ENCODE measurements around the gene CCT7.

Gene CCT7

GRCh38 chr2:73225513-73226360, 8.4 kb upstream of the CCT7 start:
- no peak for DNase-seq (ENCODE audit: low read depth in 1 of 2, low spot score in 1 of 2)

GRCh38 chr2:73227086-73227485, 7.0 kb upstream of the CCT7 start:
- DNase-seq (ENCODE audit: low read depth in 1 of 2, low spot score in 1 of 2) = no peak

- DNase-seq (ENCODE audit: low read depth in 1 of 2, low spot score in 1 of 2) = no peak
Measured at GRCh38 chr2:73228631-73229030, 5.5 kb upstream of the CCT7 start.

- DNase-seq (ENCODE audit: low read depth in 1 of 2, low spot score in 1 of 2) = no peak
Measured at GRCh38 chr2:73232403-73233153, 1.5 kb upstream of the CCT7 start.

GRCh38 chr2:73233154-73233931, 765 bp upstream of the CCT7 start, which contains the start of gene PRADC1:
TSS of gene PRADC1 (minus strand) at chr2:73233239. CDS start at chr2:73233160, 79 bp downstream.
- peak; percentile 81 to 89 for DNase-seq (ENCODE audit: low read depth in 1 of 2, low spot score in 1 of 2)

- no peak for DNase-seq (ENCODE audit: low read depth in 1 of 2, low spot score in 1 of 2)
Measured at GRCh38 chr2:73235315-73236028, 1.4 kb downstream of the CCT7 start.

GRCh38 chr2:73237168-73237567, 3.1 kb downstream of the CCT7 start:
- DNase-seq (ENCODE audit: low read depth in 1 of 2, low spot score in 1 of 2) = no peak

- DNase-seq (ENCODE audit: low read depth in 1 of 2, low spot score in 1 of 2) = no peak
Measured at GRCh38 chr2:73238149-73238548, 4.0 kb downstream of the CCT7 start.

GRCh38 chr2:73238976-73239375, 4.9 kb downstream of the CCT7 start:
- no peak for DNase-seq (ENCODE audit: low read depth in 1 of 2, low spot score in 1 of 2)

- no peak for DNase-seq (ENCODE audit: low read depth in 1 of 2, low spot score in 1 of 2)
Measured at GRCh38 chr2:73239776-73240175, 5.7 kb downstream of the CCT7 start.

GRCh38 chr2:73243884-73244570, 9.9 kb downstream of the CCT7 start:
- no peak for DNase-seq (ENCODE audit: low read depth in 1 of 2, low spot score in 1 of 2)

GRCh38 chr2:73244580-73244979, 10.5 kb downstream of the CCT7 start:
- no peak for DNase-seq (ENCODE audit: low read depth in 1 of 2, low spot score in 1 of 2)

- DNase-seq (ENCODE audit: low read depth in 1 of 2, low spot score in 1 of 2) = no peak
Measured at GRCh38 chr2:73246850-73247249, 12.7 kb downstream of the CCT7 start.

GRCh38 chr2:73249636-73250035, 15.5 kb downstream of the CCT7 start:
- no peak for DNase-seq (ENCODE audit: low read depth in 1 of 2, low spot score in 1 of 2)

GRCh38 chr2:73250872-73251846, 17.1 kb downstream of the CCT7 start:
- no peak for DNase-seq (ENCODE audit: low read depth in 1 of 2, low spot score in 1 of 2)

GRCh38 chr2:73252238-73253027, 18.3 kb downstream of the CCT7 start:
- no peak for DNase-seq (ENCODE audit: low read depth in 1 of 2, low spot score in 1 of 2)

- no peak for DNase-seq (ENCODE audit: low read depth in 1 of 2, low spot score in 1 of 2)
Measured at GRCh38 chr2:73253400-73253799, 19.3 kb downstream of the CCT7 start.

- DNase-seq (ENCODE audit: low read depth in 1 of 2, low spot score in 1 of 2) = no peak
Measured at GRCh38 chr2:73253901-73254300, 19.8 kb downstream of the CCT7 start.
